Fibroblast of peridontal ligament (primary cell): ENCODE results near the gene RASAL3.

Source experiments
- DNase-seq: peaks from one replicate; pipeline ENCODE4 v3.0.0-alpha.2; 2010; ENCODE audit errors: extremely low read depth

RASAL3 gene

GRCh38 chr19:15449620-15450527 is 14.5 kb downstream of the RASAL3 start, which contains the start of gene WIZ:
TSS of gene WIZ (minus strand) at chr19:15449956. CDS start at chr19:15448307, 1,649 bp downstream.
- DNase-seq, result peak; percentile 35

- no peak for DNase-seq
These were observed 15.3 kb downstream of the RASAL3 start for GRCh38 chr19:15448778-15449619.

GRCh38 chr19:15448044-15448777 is 16.1 kb downstream of the RASAL3 start:
- no peak for DNase-seq

- no peak for DNase-seq
These were observed 17.3 kb downstream of the RASAL3 start for GRCh38 chr19:15447057-15447456.

- no peak for DNase-seq
These were observed 18.5 kb downstream of the RASAL3 start for GRCh38 chr19:15445807-15446376.

GRCh38 chr19:15445227-15445605 is 19.1 kb downstream of the RASAL3 start:
- DNase-seq, result no peak

- DNase-seq, result no peak
These were observed 19.7 kb downstream of the RASAL3 start for GRCh38 chr19:15444505-15445226.

- no peak for DNase-seq
These were observed 20.5 kb downstream of the RASAL3 start for GRCh38 chr19:15443838-15444237.

- no peak for DNase-seq
These were observed 21.0 kb downstream of the RASAL3 start for GRCh38 chr19:15443325-15443724.

GRCh38 chr19:15442142-15442920 is 22.0 kb downstream of the RASAL3 start:
- DNase-seq, result no peak

GRCh38 chr19:15441317-15441716 is 23.0 kb downstream of the RASAL3 start:
- DNase-seq, result no peak

- no peak for DNase-seq
These were observed 24.3 kb downstream of the RASAL3 start for GRCh38 chr19:15439821-15440641.

GRCh38 chr19:15439078-15439799 is 25.1 kb downstream of the RASAL3 start:
- no peak for DNase-seq

GRCh38 chr19:15438577-15438976 is 25.8 kb downstream of the RASAL3 start:
- no peak for DNase-seq

GRCh38 chr19:15438124-15438496 is 26.2 kb downstream of the RASAL3 start:
- DNase-seq, result no peak

GRCh38 chr19:15437355-15438123 is 26.8 kb downstream of the RASAL3 start:
- peak; percentile 36 for DNase-seq

- no peak for DNase-seq
These were observed 27.6 kb downstream of the RASAL3 start for GRCh38 chr19:15436826-15437110.
